Measurements from ENCODE around the gene GDA.

GDA gene

DNA sequence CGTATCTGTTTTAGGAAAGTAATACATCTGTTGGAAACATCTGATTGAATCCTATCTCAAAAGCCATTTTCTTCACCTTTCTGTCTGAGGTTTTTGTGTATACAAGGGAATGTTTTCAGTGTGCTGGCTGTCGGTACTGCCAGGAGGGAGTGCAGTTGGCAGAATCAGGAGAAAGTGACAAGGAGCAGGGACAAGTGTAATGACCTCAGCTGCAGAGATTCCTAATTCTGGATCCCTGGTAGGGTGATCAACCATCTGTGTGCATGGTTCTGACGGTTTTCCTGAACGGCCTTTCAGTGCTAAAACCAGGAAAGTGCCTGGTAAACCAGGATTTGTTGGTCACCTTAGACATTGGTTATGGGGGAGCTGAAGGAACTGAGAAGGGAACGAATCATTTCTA lies 1.6 kb upstream of the GDA start:
- TF ChIP-seq CTCF (IDR thresholded peaks at IDR 0.05; ENCODE audit: insufficient read depth, low read depth, low read length, missing control alignments), result no peak
- no peak for DNase-seq (ENCODE audit: low read depth)
- no peak overlapping the region for H3K4me3 ChIP-seq (ENCODE audit: low read length)

- H3K4me3 ChIP-seq (ENCODE audit: low read length), result no peak overlapping the region
- DNase-seq (ENCODE audit: low read depth), result no peak
- no peak for TF ChIP-seq CTCF (IDR thresholded peaks at IDR 0.05; ENCODE audit: insufficient read depth, low read depth, low read length, missing control alignments)
Measured at GRCh38 chr9:72150127-72150526, 887 bp downstream of the GDA start.

- DNase-seq (ENCODE audit: low read depth), result no peak
- no peak for TF ChIP-seq CTCF (IDR thresholded peaks at IDR 0.05; ENCODE audit: insufficient read depth, low read depth, low read length, missing control alignments)
- no peak overlapping the region for H3K4me3 ChIP-seq (ENCODE audit: low read length)
Measured at GRCh38 chr9:72150661-72151060, 1.4 kb downstream of the GDA start.

DNA sequence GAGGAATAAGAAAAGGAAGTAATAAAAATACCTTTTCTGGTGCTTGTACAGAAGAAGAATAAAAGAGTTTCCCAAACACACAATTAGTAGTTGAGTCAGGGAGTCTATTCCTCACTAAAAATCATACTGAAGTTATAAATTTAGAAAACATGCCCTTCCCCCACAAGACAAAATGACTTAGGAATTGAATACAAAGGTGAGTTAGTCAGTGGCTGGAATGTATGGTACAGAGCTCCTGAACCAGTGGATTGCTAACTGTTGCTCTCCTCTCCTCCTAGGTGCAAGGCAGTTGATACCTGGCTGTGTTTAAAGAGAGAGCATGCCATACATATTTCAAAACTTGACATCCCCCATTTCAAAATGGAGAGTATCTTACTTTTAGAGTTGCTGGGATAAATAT lies 1.9 kb downstream of the GDA start:
- no peak for TF ChIP-seq CTCF (IDR thresholded peaks at IDR 0.05; ENCODE audit: insufficient read depth, low read depth, low read length, missing control alignments)
- DNase-seq (ENCODE audit: low read depth), result peak; percentile 26
- H3K4me3 ChIP-seq (ENCODE audit: low read length), result no peak overlapping the region

- H3K4me3 ChIP-seq (ENCODE audit: low read length), result no peak overlapping the region
- peak; percentile 44 for DNase-seq (ENCODE audit: low read depth)
- TF ChIP-seq CTCF (IDR thresholded peaks at IDR 0.05; ENCODE audit: insufficient read depth, low read depth, low read length, missing control alignments), result no peak
Measured at GRCh38 chr9:72154468-72155285, 5.4 kb downstream of the GDA start.

- H3K4me3 ChIP-seq (ENCODE audit: low read length), result no peak overlapping the region
- no peak for DNase-seq (ENCODE audit: low read depth)
- no peak for TF ChIP-seq CTCF (IDR thresholded peaks at IDR 0.05; ENCODE audit: insufficient read depth, low read depth, low read length, missing control alignments)
Measured at GRCh38 chr9:72155301-72155700, 6.1 kb downstream of the GDA start.

- TF ChIP-seq CTCF (IDR thresholded peaks at IDR 0.05; ENCODE audit: insufficient read depth, low read depth, low read length, missing control alignments), result no peak
- no peak for DNase-seq (ENCODE audit: low read depth)
- no peak overlapping the region for H3K4me3 ChIP-seq (ENCODE audit: low read length)
Measured at GRCh38 chr9:72156586-72156985, 7.3 kb downstream of the GDA start.
